ENCODE data around the gene RHOB. TPM values are rescaled to one million over a fixed set of nuclear protein-coding genes. Genes with fewer than 3 reads are reported as not detected.

RHOB gene
- total and polyA plus RNA-seq, 2 of the 13 experiments (the other 11 are each of a cell fraction or from before 2014, with no cell fraction given), result 192 to 268 TPM

DNA sequence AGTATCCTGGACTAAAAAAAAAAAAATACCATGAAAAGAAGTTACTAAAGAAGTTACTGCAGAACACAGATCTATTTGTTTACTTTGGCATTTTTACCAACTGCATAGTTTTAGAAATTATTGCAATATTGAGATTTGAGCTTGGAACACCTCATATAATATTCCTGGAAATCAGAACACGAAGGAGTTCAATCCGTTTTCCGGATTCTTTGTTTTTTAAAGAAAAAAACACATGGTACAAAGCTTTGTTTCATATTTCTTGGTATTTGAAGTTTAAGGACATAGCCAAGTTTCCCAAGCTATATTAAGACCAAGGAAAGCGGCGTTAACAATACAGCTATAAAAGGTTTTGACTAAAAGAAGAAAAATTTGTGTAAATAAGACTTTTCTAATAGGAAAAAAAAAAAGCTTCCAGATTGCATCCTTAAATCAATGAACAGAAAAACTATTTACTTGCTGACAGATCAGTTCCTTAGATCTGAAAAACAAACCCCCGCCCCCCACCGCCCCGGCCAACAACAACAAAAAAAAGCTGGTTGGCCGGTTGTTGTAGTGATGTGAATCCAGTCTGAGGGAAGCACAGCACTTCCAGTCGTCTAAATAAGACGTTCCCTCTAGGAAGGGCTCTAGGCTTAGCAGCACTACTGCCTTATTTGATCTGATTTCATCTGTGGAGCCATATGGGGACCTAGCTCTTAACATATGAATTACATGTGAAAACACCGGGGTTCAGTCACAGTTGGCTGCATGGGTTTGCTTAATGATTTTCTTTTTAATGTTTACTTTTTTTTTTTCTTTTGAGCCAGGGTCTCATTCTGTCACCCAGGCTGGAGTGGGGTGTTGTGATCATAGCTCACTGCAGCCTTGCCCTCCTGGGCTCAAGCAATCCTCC lies 2.5 kb upstream of the RHOB start (continued):
- TF ChIP-seq, protein P1, sequence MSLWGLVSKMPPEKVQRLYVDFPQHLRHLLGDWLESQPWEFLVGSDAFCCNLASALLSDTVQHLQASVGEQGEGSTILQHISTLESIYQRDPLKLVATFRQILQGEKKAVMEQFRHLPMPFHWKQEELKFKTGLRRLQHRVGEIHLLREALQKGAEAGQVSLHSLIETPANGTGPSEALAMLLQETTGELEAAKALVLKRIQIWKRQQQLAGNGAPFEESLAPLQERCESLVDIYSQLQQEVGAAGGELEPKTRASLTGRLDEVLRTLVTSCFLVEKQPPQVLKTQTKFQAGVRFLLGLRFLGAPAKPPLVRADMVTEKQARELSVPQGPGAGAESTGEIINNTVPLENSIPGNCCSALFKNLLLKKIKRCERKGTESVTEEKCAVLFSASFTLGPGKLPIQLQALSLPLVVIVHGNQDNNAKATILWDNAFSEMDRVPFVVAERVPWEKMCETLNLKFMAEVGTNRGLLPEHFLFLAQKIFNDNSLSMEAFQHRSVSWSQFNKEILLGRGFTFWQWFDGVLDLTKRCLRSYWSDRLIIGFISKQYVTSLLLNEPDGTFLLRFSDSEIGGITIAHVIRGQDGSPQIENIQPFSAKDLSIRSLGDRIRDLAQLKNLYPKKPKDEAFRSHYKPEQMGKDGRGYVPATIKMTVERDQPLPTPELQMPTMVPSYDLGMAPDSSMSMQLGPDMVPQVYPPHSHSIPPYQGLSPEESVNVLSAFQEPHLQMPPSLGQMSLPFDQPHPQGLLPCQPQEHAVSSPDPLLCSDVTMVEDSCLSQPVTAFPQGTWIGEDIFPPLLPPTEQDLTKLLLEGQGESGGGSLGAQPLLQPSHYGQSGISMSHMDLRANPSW (CRISPR knock-in tag; IDR thresholded peaks at IDR 0.05; ENCODE audit: borderline replicate concordance), result 0 out of 2 replicates have a peak, but pooled peaks have one; percentile 28
- TF ChIP-seq ZKSCAN1 (IDR thresholded peaks at IDR 0.05; ENCODE audit: low read length) (no peak), RFX1 (IDR thresholded peaks at IDR 0.05) (no peak), KLF11 (CRISPR knock-in tag; IDR thresholded peaks at IDR 0.05) (0 out of 2 replicates have a peak, but pooled peaks have one; percentile 25), CBFB (CRISPR knock-in tag; IDR thresholded peaks at IDR 0.05) (no peak), ARNTL (CRISPR knock-in tag; IDR thresholded peaks at IDR 0.05) (no peak), ZFP36L1 (CRISPR knock-in tag; IDR thresholded peaks at IDR 0.05) (no peak), HMG20B (CRISPR knock-in tag; conservative IDR thresholded peaks at IDR 0.05) (no peak), ZNF20 (CRISPR knock-in tag; IDR thresholded peaks at IDR 0.05) (no peak)
- TF ChIP-seq, protein P2, sequence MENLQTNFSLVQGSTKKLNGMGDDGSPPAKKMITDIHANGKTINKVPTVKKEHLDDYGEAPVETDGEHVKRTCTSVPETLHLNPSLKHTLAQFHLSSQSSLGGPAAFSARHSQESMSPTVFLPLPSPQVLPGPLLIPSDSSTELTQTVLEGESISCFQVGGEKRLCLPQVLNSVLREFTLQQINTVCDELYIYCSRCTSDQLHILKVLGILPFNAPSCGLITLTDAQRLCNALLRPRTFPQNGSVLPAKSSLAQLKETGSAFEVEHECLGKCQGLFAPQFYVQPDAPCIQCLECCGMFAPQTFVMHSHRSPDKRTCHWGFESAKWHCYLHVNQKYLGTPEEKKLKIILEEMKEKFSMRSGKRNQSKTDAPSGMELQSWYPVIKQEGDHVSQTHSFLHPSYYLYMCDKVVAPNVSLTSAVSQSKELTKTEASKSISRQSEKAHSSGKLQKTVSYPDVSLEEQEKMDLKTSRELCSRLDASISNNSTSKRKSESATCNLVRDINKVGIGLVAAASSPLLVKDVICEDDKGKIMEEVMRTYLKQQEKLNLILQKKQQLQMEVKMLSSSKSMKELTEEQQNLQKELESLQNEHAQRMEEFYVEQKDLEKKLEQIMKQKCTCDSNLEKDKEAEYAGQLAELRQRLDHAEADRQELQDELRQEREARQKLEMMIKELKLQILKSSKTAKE (CRISPR knock-in tag; IDR thresholded peaks at IDR 0.05; ENCODE audit: borderline replicate concordance), result no peak
- TF ChIP-seq, protein P3, sequence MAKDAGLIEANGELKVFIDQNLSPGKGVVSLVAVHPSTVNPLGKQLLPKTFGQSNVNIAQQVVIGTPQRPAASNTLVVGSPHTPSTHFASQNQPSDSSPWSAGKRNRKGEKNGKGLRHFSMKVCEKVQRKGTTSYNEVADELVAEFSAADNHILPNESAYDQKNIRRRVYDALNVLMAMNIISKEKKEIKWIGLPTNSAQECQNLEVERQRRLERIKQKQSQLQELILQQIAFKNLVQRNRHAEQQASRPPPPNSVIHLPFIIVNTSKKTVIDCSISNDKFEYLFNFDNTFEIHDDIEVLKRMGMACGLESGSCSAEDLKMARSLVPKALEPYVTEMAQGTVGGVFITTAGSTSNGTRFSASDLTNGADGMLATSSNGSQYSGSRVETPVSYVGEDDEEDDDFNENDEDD (CRISPR knock-in tag; IDR thresholded peaks at IDR 0.05; ENCODE audit: borderline replicate concordance), result no peak
- TF ChIP-seq, protein P4, sequence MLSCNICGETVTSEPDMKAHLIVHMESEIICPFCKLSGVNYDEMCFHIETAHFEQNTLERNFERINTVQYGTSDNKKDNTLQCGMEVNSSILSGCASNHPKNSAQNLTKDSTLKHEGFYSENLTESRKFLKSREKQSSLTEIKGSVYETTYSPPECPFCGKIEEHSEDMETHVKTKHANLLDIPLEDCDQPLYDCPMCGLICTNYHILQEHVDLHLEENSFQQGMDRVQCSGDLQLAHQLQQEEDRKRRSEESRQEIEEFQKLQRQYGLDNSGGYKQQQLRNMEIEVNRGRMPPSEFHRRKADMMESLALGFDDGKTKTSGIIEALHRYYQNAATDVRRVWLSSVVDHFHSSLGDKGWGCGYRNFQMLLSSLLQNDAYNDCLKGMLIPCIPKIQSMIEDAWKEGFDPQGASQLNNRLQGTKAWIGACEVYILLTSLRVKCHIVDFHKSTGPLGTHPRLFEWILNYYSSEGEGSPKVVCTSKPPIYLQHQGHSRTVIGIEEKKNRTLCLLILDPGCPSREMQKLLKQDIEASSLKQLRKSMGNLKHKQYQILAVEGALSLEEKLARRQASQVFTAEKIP (CRISPR knock-in tag; IDR thresholded peaks at IDR 0.05; ENCODE audit: borderline replicate concordance), result no peak
- TF ChIP-seq, protein P5, sequence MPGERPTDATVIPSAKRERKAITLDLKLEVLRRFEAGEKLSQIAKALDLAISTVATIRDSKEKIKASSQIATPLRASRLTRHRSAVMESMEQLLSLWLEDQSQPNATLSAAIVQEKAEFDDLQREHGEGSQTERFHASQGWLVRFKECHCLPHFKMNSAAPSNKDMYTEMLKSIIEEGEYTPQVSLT (CRISPR knock-in tag; IDR thresholded peaks at IDR 0.05; ENCODE audit: borderline replicate concordance, low read depth), result no peak
- TF ChIP-seq, protein P6, sequence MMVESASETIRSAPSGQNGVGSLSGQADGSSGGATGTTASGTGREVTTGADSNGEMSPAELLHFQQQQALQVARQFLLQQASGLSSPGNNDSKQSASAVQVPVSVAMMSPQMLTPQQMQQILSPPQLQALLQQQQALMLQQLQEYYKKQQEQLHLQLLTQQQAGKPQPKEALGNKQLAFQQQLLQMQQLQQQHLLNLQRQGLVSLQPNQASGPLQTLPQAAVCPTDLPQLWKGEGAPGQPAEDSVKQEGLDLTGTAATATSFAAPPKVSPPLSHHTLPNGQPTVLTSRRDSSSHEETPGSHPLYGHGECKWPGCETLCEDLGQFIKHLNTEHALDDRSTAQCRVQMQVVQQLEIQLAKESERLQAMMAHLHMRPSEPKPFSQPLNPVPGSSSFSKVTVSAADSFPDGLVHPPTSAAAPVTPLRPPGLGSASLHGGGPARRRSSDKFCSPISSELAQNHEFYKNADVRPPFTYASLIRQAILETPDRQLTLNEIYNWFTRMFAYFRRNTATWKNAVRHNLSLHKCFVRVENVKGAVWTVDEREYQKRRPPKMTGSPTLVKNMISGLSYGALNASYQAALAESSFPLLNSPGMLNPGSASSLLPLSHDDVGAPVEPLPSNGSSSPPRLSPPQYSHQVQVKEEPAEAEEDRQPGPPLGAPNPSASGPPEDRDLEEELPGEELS (CRISPR knock-in tag; IDR thresholded peaks at IDR 0.05), result peak; percentile 20; the same call in 1 of the 2 replicates
